K562 (cell line): Measurements from ENCODE around the gene IL17REL. TPM values are rescaled to one million over a fixed set of nuclear protein-coding genes. Genes with fewer than 3 reads are reported as not detected.

ENCODE experiments used
- ATAC-seq: fragments of 200-7000 bp; cut with Tn5 transposase; 3 replicates; pipeline ENCODE4 v1.9.1; 2020; ENCODE audit warnings: moderate library complexity
- BruUV-seq: library from RNA; stranded (reverse); fragments of 400-500 nt; replicated peaks from 2 replicates; lab custom pipeline; 2021; lab: Mats Ljungman, UMichigan
- CTCF ChIA-PET: fragments of 300-600 bp; formaldehyde crosslinking; extraction: SDS; loops from one replicate; lab custom pipeline; 2021; ENCODE audit warnings: low intra/inter-chr PET ratio; lab: Yijun Ruan, JAX
- POLR2A ChIA-PET: fragments of 300-600, 350-650 bp; sonication (Branson Sonifier 250); formaldehyde crosslinking; extraction: SDS; loops from one replicate; lab custom pipeline; 2021; ENCODE audit warnings: antibody characterized with exemption, inconsistent platforms; lab: Yijun Ruan, JAX
- DNase-seq, 4 experiments: peaks; one replicate each; pipeline versions ENCODE4 v3.0.0 to v3.0.0-alpha.2; 2011 to 2018; ENCODE audit warnings: low spot score in 3 of 4, mixed read lengths in 3 of 4; ENCODE audit errors: extremely low read depth in 1 of 4
- FAIRE-seq: peaks from 2 replicates; lab custom pipeline; 2011; peaks lifted over from hg19 to GRCh38; lab: Jason Lieb, UNC
- H2AFZ ChIP-seq: 2 replicates; pipeline ENCODE4 v1.6.0; 2011; ENCODE audit warnings: low read depth, low read length, control low read depth, inconsistent platforms
- H3K27ac ChIP-seq: fragments of 200-600 bp; 3 replicates; pipeline ENCODE4 v1.8.0; 2011; ENCODE audit warnings: low read depth, mild to moderate bottlenecking, control low read depth, inconsistent platforms, low read length, moderate library complexity, mixed read lengths; ENCODE audit errors: extremely low read depth
- H3K27me3 ChIP-seq, 2 experiments: fragments of 300-600 bp in 1 of 2; 2 replicates in 1 of 2; 3 replicates in 1 of 2; pipeline versions ENCODE4 v1.6.0 to v1.8.0; 2011; ENCODE audit warnings: inconsistent platforms in 2 of 2, low read length in 2 of 2, mild to moderate bottlenecking in 1 of 2, mixed read lengths in 1 of 2, moderate library complexity in 1 of 2; ENCODE audit not compliant: control insufficient read depth in 2 of 2, insufficient read depth in 2 of 2
- H3K36me3 ChIP-seq: fragments of 300-600 bp; 3 replicates; pipeline ENCODE4 v1.8.0; 2011; ENCODE audit warnings: mild to moderate bottlenecking, low read length, inconsistent platforms; ENCODE audit not compliant: control insufficient read depth, insufficient read depth
- H3K4me1 ChIP-seq, 2 experiments: fragments of 200-600 bp in 1 of 2; replicated peaks in 1 of 2; 2 replicates in 1 of 2; 3 replicates in 1 of 2; pipeline versions ENCODE4 v1.5.1 to v1.8.0; 2011; ENCODE audit warnings: inconsistent platforms in 2 of 2, low read length in 2 of 2, mild to moderate bottlenecking in 1 of 2, mixed read lengths in 1 of 2, moderate library complexity in 1 of 2; ENCODE audit not compliant: control insufficient read depth in 2 of 2, insufficient read depth in 2 of 2
- H3K4me2 ChIP-seq: 2 replicates; pipeline ENCODE4 v1.6.1; 2011; ENCODE audit warnings: low read length, control low read depth, inconsistent platforms, mixed read lengths; ENCODE audit not compliant: insufficient read depth
- H3K4me3 ChIP-seq: fragments of 200-600 bp; sonication (generic), shearing (Covaris generic); 2 replicates; pipeline ENCODE4 v1.5.1; 2016; ENCODE audit warnings: control low read depth, inconsistent platforms
- H3K79me2 ChIP-seq: fragments of 200-600 bp; 3 replicates; pipeline ENCODE4 v1.8.0; 2011; ENCODE audit warnings: low read length, inconsistent platforms; ENCODE audit not compliant: control insufficient read depth, insufficient read depth
- H3K9ac ChIP-seq, 2 experiments: 2 replicates each; pipeline versions ENCODE4 v1.6.0 to v1.6.1; 2011; ENCODE audit warnings: low read depth in 2 of 2, low read length in 2 of 2, control low read depth in 1 of 2, inconsistent platforms in 1 of 2, mild to moderate bottlenecking in 1 of 2, mixed read lengths in 1 of 2; ENCODE audit not compliant: insufficient read depth in 1 of 2
- H3K9me1 ChIP-seq: one replicate; pipeline ENCODE4 v1.6.0; 2011; ENCODE audit warnings: inconsistent platforms, mild to moderate bottlenecking, low read length, moderate library complexity; ENCODE audit not compliant: control insufficient read depth, insufficient read depth
- H3K9me3 ChIP-seq: replicated peaks from 2 replicates; pipeline ENCODE4 v1.5.1; 2011; ENCODE audit warnings: low read depth, low read length, inconsistent platforms; ENCODE audit not compliant: control insufficient read depth, insufficient read depth
- H4K20me1 ChIP-seq: replicated peaks from 2 replicates; pipeline ENCODE4 v1.6.1; 2011; ENCODE audit warnings: low read length, inconsistent platforms, mixed read lengths; ENCODE audit not compliant: control insufficient read depth, insufficient read depth
- BACH1 ChIP-seq: fragments of 200-800 bp; sonication (Bioruptor generic); IDR thresholded peaks from 2 replicates; pipeline ENCODE4 v1.6.1; 2016; ENCODE audit warnings: missing genetic modification characterization, missing compliant biosample characterization
- DDX20 ChIP-seq: fragments of 450-650 bp; IDR thresholded peaks from 2 replicates; pipeline ENCODE4 v1.6.1; 2016; ENCODE audit warnings: missing genetic modification characterization, low read depth, mild to moderate bottlenecking, missing compliant biosample characterization, moderate library complexity
- ETV5 ChIP-seq: sonication (generic); formaldehyde crosslinking; IDR thresholded peaks from 2 replicates; pipeline ENCODE4 v1.4.0; 2020; ENCODE audit warnings: low read depth, mild to moderate bottlenecking, missing genetic modification reagents
- MYC ChIP-seq, 2 experiments: fragments of 250-450 bp in 1 of 2; sonication (Bioruptor Pico) in 1 of 2; IDR thresholded peaks; 2 replicates each; pipeline versions ENCODE4 v1.5.1 to v1.6.1; 2012 to 2021; ENCODE audit warnings: low read depth in 2 of 2, borderline replicate concordance in 1 of 2, improper control_type of control experiment in 1 of 2, low read length in 1 of 2, mild to moderate bottlenecking in 1 of 2, moderate library complexity in 1 of 2
- NR3C1 ChIP-seq: sonication (generic); formaldehyde crosslinking; IDR thresholded peaks from 2 replicates; pipeline ENCODE4 v1.8.1; 2022; ENCODE audit warnings: missing genetic modification reagents
- POU5F1 ChIP-seq: fragments of 150-350 bp; IDR thresholded peaks from 2 replicates; pipeline ENCODE4 v1.6.1; 2014; ENCODE audit warnings: borderline replicate concordance, low read length, low read depth, mild to moderate bottlenecking; ENCODE audit not compliant: partially characterized antibody
- SMARCA4 ChIP-seq: fragments of 450-650 bp; IDR thresholded peaks from 2 replicates; pipeline ENCODE4 v1.6.1; 2016
- ZNF124 ChIP-seq: sonication (generic); formaldehyde crosslinking; IDR thresholded peaks from 2 replicates; pipeline ENCODE4 v1.8.1; 2022; ENCODE audit warnings: missing genetic modification reagents
- ZNF143 ChIP-seq: sonication (generic); formaldehyde crosslinking; IDR thresholded peaks from 2 replicates; pipeline ENCODE4 v1.9.0; 2022; ENCODE audit warnings: mild to moderate bottlenecking, missing genetic modification reagents
- ZNF445 ChIP-seq: fragments of 250-450 bp; sonication (Bioruptor Pico); IDR thresholded peaks from 2 replicates; pipeline ENCODE4 v1.4.0; 2020; ENCODE audit warnings: low read depth, mild to moderate bottlenecking, moderate library complexity
- WGBS: fragments of 100-300 bp; shearing (Covaris generic); methylation state at CpG from one replicate; pipeline ENCODE4 v1.1.6; 2016; ENCODE audit warnings: low coverage, mixed read lengths; ENCODE audit not compliant: insufficient coverage; ENCODE audit errors: missing lambda C conversion rate; 5-methylcytosine and 5-hydroxymethylcytosine counted together
- in situ Hi-C: fragments of 300-500 bp; cut with MboI; formaldehyde crosslinking; loops from 4 replicates; pipeline ENCODE4 v1.15.0; 2018; ENCODE audit warnings: inconsistent platforms, mixed read lengths
- intact Hi-C: fragments of 100-400 bp; cut with micrococcal nuclease; formaldehyde crosslinking; loops from 2 replicates; pipeline ENCODE4 v1.14.2; 2022
- polyA plus RNA-seq, 8 experiments: library from polyadenylated mRNA; depleted of rRNA in 4 of 8; stranded (reverse) in 5 of 8; unstranded in 3 of 8; fragments of >200 nt; fragmentation: Nextera tagmentation in 2 of 8; fragmentation: Illumina TruSeq in 1 of 8; extraction: Ambion mirVana in 2 of 8; extraction: Trizol in 1 of 8; gene quantifications; 2 replicates each; pipeline versions ENCODE4 v1.2.1 to v1.2.3, GENCODE V29; 2011 to 2014; ENCODE audit warnings: inconsistent platforms in 1 of 8, missing spikeins in 1 of 8
- total RNA-seq, 7 experiments: library from RNA; depleted of rRNA in 6 of 7; stranded (reverse); fragments of >200 nt in 6 of 7; fragmentation: Illumina TruSeq in 2 of 7; extraction: Trizol in 2 of 7; gene quantifications; 2 replicates each; pipeline versions ENCODE4 v1.2.1 to v1.2.3, GENCODE V29; 2011 to 2021; ENCODE audit warnings: low replicate concordance in 1 of 7
- TF ChIP-seq, protein P1 (sequence below): fragments of 450-650 bp; IDR thresholded peaks from 2 replicates; pipeline ENCODE4 v1.6.1; 2017; ENCODE audit warnings: antibody characterized with exemption
- TF ChIP-seq, protein P2 (sequence below): IDR thresholded peaks from 2 replicates; pipeline ENCODE4 v1.6.1; 2014; ENCODE audit warnings: antibody characterized with exemption
- TF ChIP-seq, protein P3 (sequence below): fragments of 250-450 bp; sonication (Bioruptor Pico); IDR thresholded peaks from 2 replicates; pipeline ENCODE4 v1.5.0; 2022; ENCODE audit warnings: mild to moderate bottlenecking
- TF ChIP-seq, protein P4 (sequence below): fragments of 250-450 bp; sonication (Bioruptor Pico); IDR thresholded peaks from 2 replicates; pipeline ENCODE4 v1.5.0; 2021

IL17REL gene
- total and polyA plus RNA-seq, 9 of the 15 experiments (the other 6 are each of a cell fraction or from before 2014, with no cell fraction given), result 0.05 to 0.42 (median 0.11) TPM; not detected in 4

DNA sequence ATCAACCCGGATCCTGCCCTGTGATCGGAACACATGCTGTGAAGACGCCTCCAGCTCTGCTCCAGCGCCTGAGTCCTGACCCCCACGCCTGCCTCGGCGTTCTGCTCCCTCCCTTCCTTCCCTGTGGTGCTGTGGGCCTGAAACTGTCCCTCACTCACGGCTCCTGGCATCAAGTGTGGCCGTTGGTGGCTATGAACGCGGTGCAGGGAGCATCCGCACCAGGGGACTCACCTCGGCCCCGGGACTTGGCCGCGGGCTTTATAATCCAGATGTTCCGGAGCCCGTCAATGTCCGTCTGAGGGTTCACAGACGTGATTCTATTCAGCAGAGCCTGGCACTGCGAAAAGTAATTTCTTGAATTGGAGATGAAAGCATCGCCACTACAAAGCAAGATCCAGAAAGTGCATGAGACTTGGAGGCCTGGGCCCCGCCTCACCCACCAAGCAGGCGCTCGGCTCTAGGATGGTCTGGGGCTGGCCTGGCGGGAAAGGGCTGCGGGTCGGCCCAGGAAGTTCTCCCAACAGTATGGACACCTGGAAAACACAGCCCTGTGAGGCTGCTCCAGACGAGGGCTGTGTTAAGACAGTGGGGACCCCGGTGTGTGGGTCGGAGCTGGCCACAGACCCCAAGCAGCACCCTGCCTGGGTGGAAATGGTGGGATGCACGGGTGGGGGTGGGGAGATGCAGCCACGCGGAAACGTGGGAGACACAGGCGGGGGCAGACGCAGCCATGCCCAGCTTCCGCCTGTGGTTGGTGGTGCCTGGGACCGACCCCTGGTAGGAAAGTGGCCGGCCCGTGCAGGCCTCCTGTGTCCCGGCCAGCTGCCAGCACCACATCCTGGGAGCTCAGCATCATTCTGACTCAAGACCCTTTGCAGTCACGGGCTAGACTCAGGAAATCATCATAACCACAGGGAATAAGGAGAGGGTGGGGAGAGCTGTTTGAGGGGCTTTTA is 21.8 kb upstream of the IL17REL start:
- Histone ChIP-seq H3K4me2 (no peak overlapping the region), H3K36me3 (no peaks in the 10 kb centered on the region), H3K9me3 (no peaks in the 10 kb centered on the region), H3K9ac (no peak overlapping the region), H3K27ac (no peak overlapping the region), H2AFZ (no peak overlapping the region), H3K27me3 (peaks cover 4 to 54% of the 10 kb centered on the region in 2 experiments; a peak in 4 of 5 replicates), H4K20me1 (no peaks in the 10 kb centered on the region; the same call in 1 of the 2 replicates), H3K79me2 (no peaks in the 10 kb centered on the region), H3K4me3 (no peak overlapping the region), H3K9me1 (no peaks in the 10 kb centered on the region), H3K4me1 (peaks cover 0 to 50% of the 10 kb centered on the region in 2 experiments; a peak in 2 of 5 replicates)
- 16% methylated on average over 15 of the region's 43 CpGs for WGBS
- DNase-seq, result no peak
- intact Hi-C loops (loop anchor here (5.0 kb wide), 1 partner anchor 267 kb away; no protein-coding TSS in a partner anchor), in situ Hi-C loops (loop anchor here (5.0 kb wide), 2 partner anchors 102 to 267 kb away; no protein-coding TSS in a partner anchor)
- POLR2A ChIA-PET, result no interaction called here
- no peak for ATAC-seq
- FAIRE-seq, result no peak
- CTCF ChIA-PET, result interaction anchor here (1.1 kb wide), 1 partner anchor 105 kb away, joined by 3 read pairs; no protein-coding TSS in a partner anchor
- BruUV-seq, result no TSS peak
- TF ChIP-seq, protein P1, sequence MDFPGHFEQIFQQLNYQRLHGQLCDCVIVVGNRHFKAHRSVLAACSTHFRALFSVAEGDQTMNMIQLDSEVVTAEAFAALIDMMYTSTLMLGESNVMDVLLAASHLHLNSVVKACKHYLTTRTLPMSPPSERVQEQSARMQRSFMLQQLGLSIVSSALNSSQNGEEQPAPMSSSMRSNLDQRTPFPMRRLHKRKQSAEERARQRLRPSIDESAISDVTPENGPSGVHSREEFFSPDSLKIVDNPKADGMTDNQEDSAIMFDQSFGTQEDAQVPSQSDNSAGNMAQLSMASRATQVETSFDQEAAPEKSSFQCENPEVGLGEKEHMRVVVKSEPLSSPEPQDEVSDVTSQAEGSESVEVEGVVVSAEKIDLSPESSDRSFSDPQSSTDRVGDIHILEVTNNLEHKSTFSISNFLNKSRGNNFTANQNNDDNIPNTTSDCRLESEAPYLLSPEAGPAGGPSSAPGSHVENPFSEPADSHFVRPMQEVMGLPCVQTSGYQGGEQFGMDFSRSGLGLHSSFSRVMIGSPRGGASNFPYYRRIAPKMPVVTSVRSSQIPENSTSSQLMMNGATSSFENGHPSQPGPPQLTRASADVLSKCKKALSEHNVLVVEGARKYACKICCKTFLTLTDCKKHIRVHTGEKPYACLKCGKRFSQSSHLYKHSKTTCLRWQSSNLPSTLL, result no peak
- no peak for TF ChIP-seq ZNF124 (CRISPR knock-in tag)
- TF ChIP-seq, protein P2, sequence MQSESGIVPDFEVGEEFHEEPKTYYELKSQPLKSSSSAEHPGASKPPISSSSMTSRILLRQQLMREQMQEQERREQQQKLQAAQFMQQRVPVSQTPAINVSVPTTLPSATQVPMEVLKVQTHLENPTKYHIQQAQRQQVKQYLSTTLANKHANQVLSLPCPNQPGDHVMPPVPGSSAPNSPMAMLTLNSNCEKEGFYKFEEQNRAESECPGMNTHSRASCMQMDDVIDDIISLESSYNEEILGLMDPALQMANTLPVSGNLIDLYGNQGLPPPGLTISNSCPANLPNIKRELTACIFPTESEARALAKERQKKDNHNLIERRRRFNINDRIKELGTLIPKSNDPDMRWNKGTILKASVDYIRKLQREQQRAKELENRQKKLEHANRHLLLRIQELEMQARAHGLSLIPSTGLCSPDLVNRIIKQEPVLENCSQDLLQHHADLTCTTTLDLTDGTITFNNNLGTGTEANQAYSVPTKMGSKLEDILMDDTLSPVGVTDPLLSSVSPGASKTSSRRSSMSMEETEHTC, result no peak
- TF ChIP-seq, protein P3, sequence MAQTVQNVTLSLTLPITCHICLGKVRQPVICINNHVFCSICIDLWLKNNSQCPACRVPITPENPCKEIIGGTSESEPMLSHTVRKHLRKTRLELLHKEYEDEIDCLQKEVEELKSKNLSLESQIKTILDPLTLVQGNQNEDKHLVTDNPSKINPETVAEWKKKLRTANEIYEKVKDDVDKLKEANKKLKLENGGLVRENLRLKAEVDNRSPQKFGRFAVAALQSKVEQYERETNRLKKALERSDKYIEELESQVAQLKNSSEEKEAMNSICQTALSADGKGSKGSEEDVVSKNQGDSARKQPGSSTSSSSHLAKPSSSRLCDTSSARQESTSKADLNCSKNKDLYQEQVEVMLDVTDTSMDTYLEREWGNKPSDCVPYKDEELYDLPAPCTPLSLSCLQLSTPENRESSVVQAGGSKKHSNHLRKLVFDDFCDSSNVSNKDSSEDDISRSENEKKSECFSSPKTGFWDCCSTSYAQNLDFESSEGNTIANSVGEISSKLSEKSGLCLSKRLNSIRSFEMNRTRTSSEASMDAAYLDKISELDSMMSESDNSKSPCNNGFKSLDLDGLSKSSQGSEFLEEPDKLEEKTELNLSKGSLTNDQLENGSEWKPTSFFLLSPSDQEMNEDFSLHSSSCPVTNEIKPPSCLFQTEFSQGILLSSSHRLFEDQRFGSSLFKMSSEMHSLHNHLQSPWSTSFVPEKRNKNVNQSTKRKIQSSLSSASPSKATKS (CRISPR knock-in tag), result no peak
- no peak for TF ChIP-seq ETV5 (CRISPR knock-in tag)
- TF ChIP-seq NR3C1 (CRISPR knock-in tag), result no peak
- TF ChIP-seq ZNF445 (CRISPR knock-in tag), result no peak
- TF ChIP-seq POU5F1, result no peak
- TF ChIP-seq ZNF143 (CRISPR knock-in tag), result no peak
- no peak for TF ChIP-seq DDX20 (tag)
- TF ChIP-seq MYC (IDR thresholded peaks at IDR 0.05; ENCODE audit: low read depth, low read length), result no peak
- no peak for TF ChIP-seq MYC (CRISPR knock-in tag; IDR thresholded peaks at IDR 0.05; ENCODE audit: borderline replicate concordance, low read depth)
- no peak for TF ChIP-seq SMARCA4
- TF ChIP-seq, protein P4, sequence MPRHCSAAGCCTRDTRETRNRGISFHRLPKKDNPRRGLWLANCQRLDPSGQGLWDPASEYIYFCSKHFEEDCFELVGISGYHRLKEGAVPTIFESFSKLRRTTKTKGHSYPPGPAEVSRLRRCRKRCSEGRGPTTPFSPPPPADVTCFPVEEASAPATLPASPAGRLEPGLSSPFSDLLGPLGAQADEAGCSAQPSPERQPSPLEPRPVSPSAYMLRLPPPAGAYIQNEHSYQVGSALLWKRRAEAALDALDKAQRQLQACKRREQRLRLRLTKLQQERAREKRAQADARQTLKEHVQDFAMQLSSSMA (CRISPR knock-in tag), result no peak
- TF ChIP-seq BACH1 (tag), result no peak
